HL-60 (cell line): ENCODE data around the gene CCDC159.
"Not testable (repeated sequence)": the region's sequence is repeated elsewhere in the genome, so short reads cannot be mapped to it uniquely, and the experiment has no call there.

Source experiments
- DNase-seq, 2 experiments: peaks; one replicate each; pipeline ENCODE4 v3.0.0-alpha.2; 2010 to 2020; ENCODE audit warnings: low read depth in 1 of 2, low spot score in 1 of 2
- H3K27ac ChIP-seq: fragments of 250-450 bp; sonication (Bioruptor Pico); replicated peaks from 2 replicates; pipeline ENCODE4 v1.5.1; 2020; ENCODE audit warnings: mild to moderate bottlenecking, moderate library complexity
- H3K27me3 ChIP-seq: fragments of 250-450 bp; sonication (Bioruptor Pico); 2 replicates; pipeline ENCODE4 v1.5.1; 2021; ENCODE audit warnings: mild to moderate bottlenecking, moderate library complexity; ENCODE audit not compliant: insufficient read depth, poor library complexity, severe bottlenecking
- H3K4me3 ChIP-seq: replicated peaks from 2 replicates; pipeline ENCODE4 v1.5.1; 2011; ENCODE audit warnings: mild to moderate bottlenecking, control low read depth, low read length; ENCODE audit not compliant: insufficient read depth
- CTCF ChIP-seq: IDR thresholded peaks from one replicate; pipeline ENCODE4 v1.5.1; 2011; ENCODE audit warnings: low read length, control low read depth, inconsistent platforms; ENCODE audit not compliant: insufficient read depth
- GABPA ChIP-seq: IDR thresholded peaks from 2 replicates; pipeline ENCODE4 v1.6.1; 2012; ENCODE audit warnings: low read depth
- POLR2AphosphoS5 ChIP-seq: IDR thresholded peaks from 2 replicates; pipeline ENCODE4 v1.6.1; 2012; ENCODE audit warnings: low read depth
- REST ChIP-seq: IDR thresholded peaks from 2 replicates; pipeline ENCODE4 v1.6.1; 2012; ENCODE audit warnings: low read depth; ENCODE audit not compliant: insufficient replicate concordance
- SPI1 ChIP-seq: IDR thresholded peaks from 2 replicates; pipeline ENCODE4 v1.6.1; 2012; ENCODE audit warnings: low read depth, mild to moderate bottlenecking, borderline replicate concordance

CCDC159 gene

GRCh38 chr19:11331502-11331901, 14.8 kb upstream of the CCDC159 start:
- no peak overlapping the region for H3K27ac ChIP-seq

GRCh38 chr19:11332822-11333221, 13.5 kb upstream of the CCDC159 start:
- TF ChIP-seq REST (no peak), POLR2AphosphoS5 (no peak), GABPA (no peak), SPI1 (no peak), CTCF (no peak)
- DNase-seq: no peak
- Histone ChIP-seq H3K4me3 (no peak overlapping the region), H3K27me3 (no peaks in the 10 kb centered on the region), H3K27ac (no peak overlapping the region)

More at GRCh38 chr19:11331502-11331901, 14.8 kb upstream of the CCDC159 start:
- Histone ChIP-seq H3K27me3 (no peaks in the 10 kb centered on the region), H3K4me3 (no peak overlapping the region)
- DNase-seq: no peak
- TF ChIP-seq CTCF: no peak
- no peak for TF ChIP-seq SPI1
- no peak for TF ChIP-seq POLR2AphosphoS5
- no peak for TF ChIP-seq REST
- no peak for TF ChIP-seq GABPA

- H3K27ac ChIP-seq, H3K27me3 ChIP-seq, DNase-seq, H3K4me3 ChIP-seq: not testable (repeated sequence)
Measured at GRCh38 chr19:11333838-11334237, 12.5 kb upstream of the CCDC159 start.

GRCh38 chr19:11335449-11336146, 10.7 kb upstream of the CCDC159 start:
- Histone ChIP-seq H3K27me3 (no peaks in the 10 kb centered on the region), H3K27ac (no peak overlapping the region), H3K4me3 (no peak overlapping the region)
- TF ChIP-seq POLR2AphosphoS5 (no peak), GABPA (no peak), CTCF (no peak), REST (no peak), SPI1 (no peak)
- DNase-seq: no peak
